UCSD-AML1 (cell line): ENCODE data around the gene AAMP.
A peak's percentile ranks its signal among the peaks of the same experiment; 100 is the strongest.

Source experiments
- DNase-seq: peaks from one replicate; lab custom pipeline; 2025; ENCODE audit not compliant: unreplicated experiment; lab: John Stamatoyannopoulos, UW

AAMP gene

DNA sequence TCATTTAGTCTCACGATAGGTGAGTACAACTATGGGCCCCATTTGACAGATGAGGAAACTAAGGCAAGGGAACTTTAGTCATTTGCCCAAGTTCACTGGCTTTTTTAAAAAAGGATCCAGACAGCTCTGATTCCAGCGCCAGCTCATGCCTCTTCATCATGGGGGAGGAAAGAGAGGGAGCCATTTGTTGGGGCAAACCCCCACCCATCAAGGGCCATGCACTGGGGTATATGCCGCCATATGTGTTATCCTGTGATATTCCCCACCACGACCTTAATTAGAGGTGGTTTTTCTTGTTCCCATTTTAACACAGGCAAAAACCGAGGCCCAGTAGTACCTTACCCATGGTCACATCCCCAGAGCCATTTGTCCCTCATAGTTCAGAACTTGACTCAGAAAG lies 9.8 kb downstream of the AAMP start:
- no peak for DNase-seq

DNA sequence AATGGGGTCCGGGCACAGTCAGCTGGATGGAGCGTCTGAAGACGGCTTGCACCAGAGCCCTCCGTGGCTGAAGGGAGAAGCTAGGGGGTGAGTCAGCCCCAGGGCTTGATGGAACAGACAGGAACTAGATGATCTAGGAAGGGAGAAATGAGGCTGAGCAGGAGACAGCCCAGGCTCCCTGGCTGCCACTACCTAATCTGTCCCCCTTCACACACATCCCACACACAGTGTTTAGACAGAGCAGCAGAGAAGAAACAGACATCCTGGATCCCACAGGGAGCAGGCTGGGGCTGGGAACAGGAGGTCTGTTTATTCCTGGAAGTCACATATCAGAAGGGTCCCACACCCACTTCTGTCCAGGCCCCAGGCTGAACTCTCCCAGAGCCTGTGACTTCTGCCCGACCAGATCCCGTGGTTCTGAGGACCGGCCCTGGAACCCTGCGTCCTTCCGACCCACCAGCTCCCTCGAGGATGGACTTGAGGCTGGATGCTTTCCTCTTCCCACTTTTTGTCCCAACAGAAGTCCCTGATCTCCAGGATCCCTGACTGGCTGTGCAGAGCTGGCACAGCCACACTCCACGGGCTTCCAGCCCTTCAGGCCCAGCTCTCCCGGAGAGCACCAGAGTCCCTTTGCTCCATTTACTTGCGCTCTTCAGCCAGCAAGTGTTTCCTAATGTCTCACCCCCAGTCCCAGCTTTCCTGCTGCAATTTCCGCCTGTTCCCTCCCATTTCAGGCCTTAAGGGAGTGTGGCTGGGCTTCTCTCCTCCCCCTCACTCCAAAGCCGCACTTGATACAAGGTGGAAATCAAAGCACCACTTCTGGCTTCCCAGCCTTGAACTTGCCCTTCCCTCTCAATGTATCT lies 10.6 kb downstream of the AAMP start:
- no peak for DNase-seq

DNA sequence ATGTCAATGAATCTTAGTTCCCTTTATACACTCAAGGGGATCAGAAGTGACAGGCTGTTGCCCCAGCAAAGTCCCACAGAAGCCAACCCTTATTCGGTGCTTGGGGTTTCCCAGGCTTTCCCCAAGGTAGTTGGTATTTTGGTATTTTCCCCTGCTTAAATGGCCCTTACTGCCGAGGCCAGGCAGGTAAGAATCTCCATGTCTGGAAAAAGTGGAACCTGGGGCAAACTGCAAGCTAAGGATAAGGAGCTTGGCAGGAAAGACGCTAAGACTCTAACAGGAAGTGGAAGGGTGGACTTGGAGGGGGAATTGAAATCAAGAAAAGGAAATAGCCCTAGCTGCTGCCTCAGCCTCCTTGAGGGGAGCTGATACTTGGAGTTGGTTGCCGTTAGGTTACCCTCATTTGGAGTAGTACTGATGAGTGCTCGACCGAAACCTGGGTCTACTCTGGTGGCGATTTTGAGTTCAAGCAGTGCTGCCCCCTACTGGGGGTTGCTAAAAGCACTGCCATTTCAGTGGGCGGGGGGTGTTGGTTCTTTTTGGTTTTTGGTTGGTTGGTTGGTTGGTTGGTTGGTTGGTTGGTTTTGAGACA lies 12.5 kb downstream of the AAMP start:
- peak; percentile 56 for DNase-seq

DNA sequence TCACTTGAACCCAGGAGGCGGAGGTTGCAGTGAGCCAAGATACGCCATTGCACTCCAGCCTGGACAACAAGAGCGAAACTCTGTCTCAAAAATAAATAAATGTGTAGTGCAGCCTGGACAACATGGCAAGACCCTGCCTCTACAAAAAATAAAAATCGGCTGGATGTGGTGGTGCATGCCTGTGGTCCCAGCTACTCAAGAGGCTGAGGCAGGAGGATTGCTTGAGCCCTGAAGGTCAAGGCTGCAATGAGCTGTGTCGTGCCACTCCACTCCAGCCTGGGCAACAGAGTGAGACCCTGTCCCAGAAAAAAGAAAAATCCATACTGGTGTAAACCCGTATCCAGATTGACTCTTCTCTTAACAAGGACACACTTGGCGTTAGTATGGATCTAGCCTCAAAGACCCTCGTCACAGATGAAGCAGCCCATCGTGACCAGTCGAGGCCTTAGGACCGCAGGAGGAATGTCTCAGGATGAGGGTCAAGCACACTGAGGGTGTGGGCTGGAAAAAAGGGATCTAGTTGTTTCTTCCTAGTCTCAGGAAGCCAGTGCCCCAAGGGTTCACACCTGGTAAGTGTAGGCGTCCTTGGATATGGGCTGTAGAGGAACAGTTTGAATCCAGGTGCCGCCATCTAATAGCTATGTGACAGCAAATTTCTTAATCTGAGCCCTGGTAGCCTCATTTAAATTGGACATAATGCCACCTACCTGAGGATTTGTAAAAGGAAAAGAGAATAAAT lies 13.2 kb downstream of the AAMP start:
- no peak for DNase-seq

DNA sequence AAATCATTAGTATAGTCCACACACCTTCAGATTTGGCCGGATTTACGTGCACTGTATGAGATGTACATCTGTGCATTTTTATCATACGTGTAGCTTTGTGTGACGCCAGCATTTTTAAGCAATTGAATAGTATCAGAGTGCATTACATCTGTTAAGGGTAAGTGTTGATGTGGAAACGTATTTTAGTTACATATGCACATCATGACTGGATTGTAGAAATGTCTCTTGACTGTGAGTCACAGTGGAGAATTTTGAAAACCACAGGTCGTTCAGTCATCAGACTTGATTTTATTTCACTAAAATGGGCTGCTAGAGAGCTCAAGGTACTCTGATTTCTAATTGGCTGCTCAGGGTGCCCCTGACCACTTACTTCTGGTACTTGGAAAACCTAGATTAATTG lies 14.5 kb downstream of the AAMP start:
- DNase-seq, result no peak

DNA sequence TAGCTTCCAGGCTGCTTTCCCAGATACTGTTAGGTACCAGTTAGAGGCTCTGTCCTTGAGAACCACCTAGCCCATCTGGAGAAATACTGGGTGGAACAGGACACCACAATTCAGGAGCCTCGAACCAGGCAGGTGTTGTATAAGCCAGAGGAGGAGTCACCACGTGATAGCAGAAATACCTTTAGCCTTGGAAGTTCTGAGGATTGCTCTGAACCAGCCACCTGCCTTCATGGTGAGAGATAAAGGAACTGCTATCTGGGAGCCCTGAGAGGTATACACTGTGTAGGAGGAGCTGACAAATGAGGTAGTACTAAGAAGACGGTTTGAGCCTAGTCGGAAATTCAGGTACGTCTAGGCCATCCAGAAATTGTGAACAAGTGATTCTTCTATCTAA lies 16.7 kb downstream of the AAMP start:
- DNase-seq, result no peak

DNA sequence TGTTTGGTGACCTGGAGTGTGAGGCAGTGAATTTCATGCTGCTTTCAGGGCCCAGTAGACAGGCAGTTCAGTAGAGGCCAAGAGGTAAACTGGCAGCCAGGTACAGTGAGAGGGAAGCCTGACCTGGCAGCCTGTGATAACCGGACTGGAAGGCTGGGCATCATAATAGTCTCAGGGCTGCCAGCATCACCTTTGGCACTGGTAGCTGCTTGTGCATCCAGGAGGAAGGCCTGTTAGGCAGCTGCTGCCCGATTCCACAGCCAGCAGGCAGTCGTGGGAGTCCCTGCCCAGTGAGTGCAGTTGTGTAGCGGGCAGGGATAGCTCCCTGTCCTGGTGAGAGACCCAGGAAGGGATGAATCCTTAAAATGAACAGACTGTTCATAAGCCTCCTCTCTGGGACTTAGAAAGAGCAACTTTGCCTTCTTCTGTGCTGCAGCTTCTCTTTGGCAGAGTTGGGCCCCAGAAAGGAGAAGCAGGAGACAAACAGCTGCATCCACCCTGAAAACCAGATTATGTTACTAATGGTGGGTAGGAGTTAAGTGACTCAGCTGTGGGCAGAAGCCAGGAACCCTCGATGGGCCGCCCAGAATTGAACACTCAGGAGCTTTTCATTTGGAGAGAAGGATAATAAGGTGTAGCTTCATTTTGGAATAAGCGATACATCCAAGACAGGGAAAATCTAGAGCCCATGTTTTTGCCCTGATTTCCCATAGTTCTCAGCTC lies 17.3 kb downstream of the AAMP start:
- no peak for DNase-seq

DNA sequence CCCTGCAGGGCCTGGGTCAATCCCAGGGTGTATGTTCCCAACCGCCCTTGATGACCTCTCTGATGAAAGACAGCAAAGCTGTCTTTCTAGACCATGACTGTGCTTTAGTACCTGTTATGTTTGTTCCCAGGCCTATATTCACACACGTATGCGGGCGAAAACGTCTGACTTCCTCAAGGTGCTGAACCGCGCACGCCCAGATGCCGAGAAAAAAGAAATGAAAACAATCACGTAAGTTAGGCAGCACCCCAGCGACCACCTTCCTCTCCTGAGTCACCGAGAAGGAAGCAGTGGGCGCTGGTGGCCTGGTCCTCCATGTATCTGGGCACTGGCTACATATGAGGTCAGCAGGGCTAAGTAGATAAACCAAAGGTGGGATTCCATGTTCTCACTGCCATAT lies 20.2 kb downstream of the AAMP start:
- no peak for DNase-seq

DNA sequence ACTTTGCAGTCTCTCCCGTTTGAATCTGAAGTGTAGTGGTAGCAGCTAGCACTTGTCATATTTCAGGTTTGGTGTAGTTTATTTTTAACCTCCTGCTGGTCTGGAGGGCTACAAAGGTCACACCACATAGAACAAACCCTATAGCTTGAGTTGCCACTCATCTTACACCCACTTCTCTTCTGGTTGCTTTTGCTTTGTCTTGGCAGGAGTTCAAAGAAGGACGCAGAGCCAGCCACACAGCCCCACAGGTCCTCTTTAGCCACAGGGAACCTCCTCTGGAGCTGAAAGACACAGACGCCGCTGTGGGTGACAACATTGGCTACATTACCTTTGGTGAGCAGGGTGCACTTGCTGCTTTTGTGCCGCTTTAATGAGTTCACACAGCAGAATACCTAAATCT lies 24.7 kb downstream of the AAMP start:
- DNase-seq, result no peak

DNA sequence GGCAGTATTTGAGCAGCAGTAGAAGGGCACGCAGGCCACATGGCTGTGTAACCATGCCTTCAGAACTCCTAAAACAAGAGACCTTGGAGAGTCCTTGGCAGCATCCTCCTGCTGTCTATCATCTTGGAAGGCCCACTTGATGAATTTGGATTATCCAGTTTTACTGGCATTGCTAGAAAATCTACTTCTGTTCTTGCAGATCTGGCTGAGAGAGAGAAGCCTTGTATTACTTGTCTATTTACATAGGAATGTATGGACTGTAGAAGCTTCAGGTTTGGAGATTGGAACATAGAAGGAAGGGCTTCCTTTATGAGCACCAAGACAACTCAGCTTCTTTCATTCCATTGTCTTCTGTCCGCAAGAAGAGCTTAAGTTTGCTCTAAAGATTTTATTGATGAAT lies 25.3 kb downstream of the AAMP start:
- DNase-seq, result no peak

DNA sequence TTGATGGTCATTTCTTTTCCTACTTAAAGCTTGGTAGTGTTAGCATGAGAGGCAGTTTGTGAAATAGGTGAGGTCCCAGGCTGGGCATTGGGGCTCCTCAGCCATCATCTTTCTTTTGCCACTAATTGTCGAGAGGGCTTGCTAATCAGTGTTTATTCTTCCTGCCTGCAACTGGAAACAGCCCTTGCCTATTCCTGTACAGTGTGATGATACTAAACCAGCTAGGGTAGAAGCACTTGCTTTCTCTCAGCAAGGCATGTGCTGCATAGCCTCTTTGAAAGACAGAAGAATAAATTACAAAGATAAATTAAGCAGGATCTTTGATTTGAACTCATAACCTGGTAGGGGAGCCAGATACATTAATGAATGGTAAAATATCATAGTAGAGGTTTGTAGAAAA lies 25.7 kb downstream of the AAMP start:
- DNase-seq, result no peak

DNA sequence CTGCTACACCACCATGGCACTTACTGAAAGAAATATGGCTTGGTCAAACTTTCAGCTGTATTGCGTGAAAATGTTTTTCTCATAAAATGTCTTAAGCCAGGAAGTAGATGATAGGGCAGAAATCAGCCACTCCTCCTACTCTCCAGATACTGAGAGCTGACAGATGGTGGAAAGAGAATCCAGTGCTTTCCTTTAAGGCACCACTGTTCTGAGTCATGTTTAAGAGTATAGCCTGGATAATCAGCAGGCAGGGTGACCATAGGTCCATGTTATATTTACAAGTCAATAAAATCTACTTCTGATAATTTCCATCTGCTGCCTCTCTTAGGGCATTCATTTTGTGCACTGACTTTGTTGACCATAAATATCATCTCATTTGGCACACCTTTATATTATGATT lies 31.1 kb downstream of the AAMP start:
- DNase-seq, result no peak

DNA sequence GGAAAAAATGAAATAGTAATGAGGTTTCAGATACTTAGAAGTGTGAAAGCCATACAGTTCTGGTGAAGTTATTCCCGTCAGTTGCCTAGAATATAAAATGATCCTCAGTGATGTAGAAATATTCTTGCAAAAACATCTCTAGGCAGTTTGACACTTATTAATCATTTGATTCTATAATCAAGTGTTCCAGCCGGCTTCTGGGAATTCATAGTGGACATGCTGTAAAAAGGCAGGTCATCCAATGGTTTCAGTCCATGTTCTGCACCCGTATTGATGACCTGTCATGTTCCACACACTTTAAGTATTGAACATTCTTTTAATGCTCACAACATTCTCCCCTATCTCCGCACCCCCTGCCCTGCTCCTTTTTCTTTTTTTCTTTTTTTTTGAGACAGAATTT lies 33.1 kb downstream of the AAMP start:
- DNase-seq, result no peak

DNA sequence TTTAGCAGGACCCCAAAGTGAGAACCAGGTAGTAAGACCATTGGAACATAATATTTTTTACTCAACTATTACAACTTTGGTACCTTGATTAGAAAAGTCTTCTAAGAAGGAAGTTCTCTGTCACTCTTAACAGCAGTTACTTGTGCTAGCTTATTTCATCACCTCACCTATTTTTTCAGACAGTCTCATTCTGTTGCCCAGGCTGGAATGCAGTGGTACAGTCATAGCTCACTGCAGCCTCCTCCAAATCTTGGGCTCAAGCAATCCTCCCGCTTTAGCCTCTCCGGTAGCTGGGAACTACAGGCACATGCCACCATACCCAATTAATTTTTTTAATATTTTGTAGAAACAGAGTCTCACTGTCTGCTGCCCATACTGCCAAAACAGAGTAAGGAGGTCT lies 34.9 kb downstream of the AAMP start:
- no peak for DNase-seq

DNA sequence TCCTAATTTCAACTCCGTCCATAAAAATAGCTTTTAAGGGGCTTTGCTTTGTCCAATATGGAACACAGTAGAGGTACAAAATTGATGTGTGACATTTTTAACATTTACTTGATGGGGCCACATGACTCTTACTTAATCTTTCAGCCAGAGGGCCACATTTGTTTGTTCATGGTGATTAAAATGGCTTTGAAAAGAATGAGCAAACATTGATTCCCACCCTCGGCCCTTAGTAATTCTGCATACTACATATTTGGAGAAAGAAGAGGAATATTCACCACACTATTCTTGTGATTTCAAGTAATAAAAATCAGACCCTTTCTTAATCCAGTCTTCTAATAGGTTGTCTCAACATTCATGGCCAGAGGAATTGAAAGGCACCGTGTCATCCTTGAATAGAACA lies 35.4 kb downstream of the AAMP start:
- DNase-seq, result no peak

DNA sequence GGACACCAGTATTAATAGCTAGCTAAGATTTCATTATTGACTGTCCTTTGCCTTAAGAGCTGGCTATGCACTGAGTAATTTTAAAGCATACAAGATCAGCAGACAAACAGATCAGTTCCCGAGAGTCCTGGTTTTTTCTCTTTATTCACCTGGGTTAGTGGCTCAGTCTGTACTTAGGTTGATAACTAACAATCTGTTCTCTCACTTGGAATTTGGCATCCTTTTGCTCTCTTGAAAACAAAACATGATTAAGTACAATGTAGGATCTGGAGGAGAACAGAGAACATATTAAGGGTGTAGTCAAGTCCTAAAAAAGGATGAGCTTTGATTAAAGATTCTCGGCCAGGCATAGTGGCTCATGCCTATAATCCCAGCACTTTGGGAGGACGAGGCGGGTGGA lies 36.4 kb downstream of the AAMP start:
- no peak for DNase-seq

DNA sequence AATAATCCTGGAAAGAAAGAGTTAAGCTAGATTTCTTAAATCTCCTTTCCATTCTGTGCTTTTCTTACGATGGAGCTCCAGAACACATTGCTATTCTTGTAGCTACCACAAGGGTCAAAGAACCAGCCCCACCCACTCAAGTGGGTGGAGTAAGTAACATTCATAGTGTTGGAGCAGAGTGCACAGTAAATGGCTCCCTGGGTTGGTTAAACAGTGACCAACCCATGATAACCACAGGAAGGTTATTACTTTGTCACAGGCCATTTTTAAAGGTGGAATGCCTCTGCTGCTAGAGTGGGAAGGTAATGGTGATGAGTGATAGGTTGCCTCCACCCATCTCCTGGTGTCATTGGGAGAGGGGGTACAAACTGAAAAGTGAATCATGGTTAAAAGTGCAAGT lies 39.1 kb downstream of the AAMP start:
- DNase-seq, result no peak

DNA sequence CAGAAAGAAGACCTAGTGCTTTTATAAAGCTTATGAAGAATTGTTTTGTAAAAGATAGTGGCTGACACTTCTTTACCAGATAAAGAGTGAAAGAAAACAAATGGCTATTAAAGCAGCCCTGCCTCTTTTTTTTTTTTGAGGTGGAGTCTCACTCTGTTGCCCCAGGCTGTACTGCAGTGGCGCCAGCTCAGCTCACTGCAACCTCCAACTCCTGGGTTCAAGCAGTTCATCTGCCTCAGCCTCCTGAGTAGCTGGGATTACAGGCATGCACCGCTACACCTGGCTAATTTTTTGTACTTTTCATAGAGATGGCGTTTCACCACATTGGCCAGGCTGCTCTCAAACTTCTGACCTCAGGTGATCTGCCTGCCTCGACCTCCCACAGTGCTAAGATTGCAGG lies 40.1 kb downstream of the AAMP start:
- DNase-seq, result no peak

DNA sequence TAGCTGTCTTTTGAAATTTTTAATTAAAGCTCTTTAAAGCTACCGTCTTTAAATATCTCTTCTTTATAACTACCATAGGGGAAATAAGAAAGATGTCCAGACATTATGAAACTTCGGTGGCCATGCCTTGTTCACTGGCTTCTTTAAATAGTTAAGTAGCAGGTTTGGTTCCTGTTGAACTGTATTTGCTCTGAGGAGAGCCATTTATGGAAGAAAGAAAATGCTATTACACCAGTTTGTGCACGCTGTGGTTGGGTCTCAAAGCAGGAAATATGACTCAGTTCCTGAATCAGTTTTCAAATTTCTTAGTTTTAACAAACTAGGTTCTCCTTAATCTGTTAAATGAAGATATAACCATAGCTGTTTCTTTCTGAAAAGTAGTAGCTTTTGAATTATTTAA lies 40.7 kb downstream of the AAMP start:
- no peak for DNase-seq

DNA sequence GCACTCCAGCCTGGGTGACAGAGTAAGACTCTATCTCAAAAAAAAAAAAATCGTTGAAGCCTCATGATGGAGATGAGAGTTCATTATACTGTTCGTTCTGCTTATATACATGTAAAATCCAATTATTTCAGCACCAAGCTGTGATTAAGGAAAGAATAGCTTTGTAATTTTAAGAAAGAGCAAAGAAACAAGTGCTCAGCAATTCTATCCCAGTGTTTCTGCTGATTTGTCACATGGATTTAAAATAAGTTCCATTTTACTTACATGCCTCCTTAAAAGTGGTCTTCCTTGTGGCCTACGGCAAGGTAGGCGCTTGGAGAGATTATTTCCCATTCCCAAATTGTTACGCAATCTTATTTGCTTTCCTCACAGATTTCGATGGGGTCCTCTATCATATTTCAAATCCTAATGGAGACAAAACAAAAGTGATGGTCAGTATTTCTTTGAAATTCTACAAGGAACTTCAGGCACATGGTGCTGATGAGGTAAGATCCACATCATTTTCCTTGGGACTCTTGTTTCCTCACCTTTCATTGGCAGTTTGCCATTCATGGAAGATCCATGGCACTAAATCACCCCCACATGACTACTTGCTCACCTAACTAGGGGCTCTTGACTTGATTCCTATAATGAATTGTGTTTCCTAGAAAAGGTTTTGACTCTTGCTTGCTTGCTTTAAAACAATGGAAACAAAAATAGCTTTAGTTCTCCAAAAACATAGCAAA lies 41.4 kb downstream of the AAMP start:
- no peak for DNase-seq

DNA sequence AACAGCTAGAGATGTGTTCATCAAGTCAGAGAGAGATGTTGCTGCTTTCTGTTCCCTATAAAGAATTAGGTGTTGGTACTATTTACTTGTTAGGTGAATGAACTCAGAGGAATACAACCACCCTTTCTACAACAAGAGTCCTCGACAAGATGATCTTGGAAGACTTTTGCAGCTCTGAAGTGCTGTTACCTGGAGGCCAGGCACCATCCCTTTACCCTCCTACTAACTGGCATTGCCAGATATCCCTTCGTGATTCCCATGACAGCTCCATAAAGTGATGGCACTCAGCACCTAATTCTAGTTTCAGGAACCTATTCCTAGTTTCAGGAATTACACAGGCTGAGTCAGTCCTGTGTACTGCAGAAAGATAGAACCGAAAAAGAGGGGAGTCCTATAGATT lies 43.0 kb downstream of the AAMP start:
- DNase-seq, result no peak
